Smooth muscle cell (in vitro differentiated cells): ENCODE measurements around the gene BAIAP2. TPM values are rescaled to one million over a fixed set of nuclear protein-coding genes. Genes with fewer than 3 reads are reported as not detected.

Source experiments
- DNase-seq: peaks from one replicate; lab custom pipeline; 2025; ENCODE audit not compliant: unreplicated experiment; lab: John Stamatoyannopoulos, UW
- H2AFZ ChIP-seq: fragments of 200-600 bp; sonication (generic); 2 replicates; pipeline ENCODE4 v1.6.0; 2016; ENCODE audit warnings: antibody characterized with exemption, low read depth, mild to moderate bottlenecking
- H3F3A ChIP-seq: fragments of 200-600 bp; sonication (generic); 2 replicates; pipeline ENCODE4 v1.6.0; 2017; ENCODE audit warnings: antibody characterized with exemption, low read depth
- H3K27ac ChIP-seq: fragments of 200-600 bp; sonication (generic); 2 replicates; pipeline ENCODE4 v1.5.1; 2016; ENCODE audit warnings: low read depth, mild to moderate bottlenecking
- H3K27me3 ChIP-seq: fragments of 200-600 bp; sonication (generic); 2 replicates; pipeline ENCODE4 v1.6.1; 2016; ENCODE audit warnings: low read depth, mild to moderate bottlenecking
- H3K36me3 ChIP-seq: fragments of 200-600 bp; sonication (generic); 2 replicates; pipeline ENCODE4 v1.5.1; 2016; ENCODE audit warnings: low read depth
- H3K4me1 ChIP-seq: fragments of 200-600 bp; sonication (generic); 2 replicates; pipeline ENCODE4 v1.5.1; 2016; ENCODE audit warnings: low read depth
- H3K4me2 ChIP-seq: fragments of 200-600 bp; sonication (generic); 2 replicates; pipeline ENCODE4 v1.6.0; 2016; ENCODE audit warnings: mild to moderate bottlenecking
- H3K4me3 ChIP-seq: fragments of 200-600 bp; sonication (generic); 2 replicates; pipeline ENCODE4 v1.5.1; 2016; ENCODE audit warnings: mild to moderate bottlenecking
- H3K79me2 ChIP-seq: fragments of 200-600 bp; sonication (generic); 2 replicates; pipeline ENCODE4 v1.6.0; 2016; ENCODE audit warnings: low read depth, mild to moderate bottlenecking
- H3K9ac ChIP-seq: fragments of 200-600 bp; sonication (generic); 2 replicates; pipeline ENCODE4 v1.6.0; 2016; ENCODE audit warnings: low read depth
- H3K9me3 ChIP-seq: fragments of 200-600 bp; sonication (generic); replicated peaks from 2 replicates; pipeline ENCODE4 v1.5.1; 2016; ENCODE audit warnings: low read depth
- H4K20me1 ChIP-seq: fragments of 200-600 bp; sonication (generic); 2 replicates; pipeline ENCODE4 v1.6.0; 2016; ENCODE audit warnings: low read depth
- CTCF ChIP-seq: fragments of 200-600 bp; sonication (generic); IDR thresholded peaks from 2 replicates; pipeline ENCODE4 v1.5.1; 2017; ENCODE audit warnings: borderline replicate concordance, mild to moderate bottlenecking, antibody characterized with exemption; ENCODE audit not compliant: insufficient read depth, poor library complexity, severe bottlenecking
- WGBS: methylation state at CpG from one replicate; pipeline ENCODE4 v1.1.7; 2016; ENCODE audit warnings: low lambda C conversion rate; 5-methylcytosine and 5-hydroxymethylcytosine counted together
- polyA plus RNA-seq: library from polyadenylated mRNA; unstranded; fragments of >200 nt; fragmentation: Nextera tagmentation; extraction: Ambion mirVana; gene quantifications from 2 replicates; pipeline ENCODE4 v1.2.1, GENCODE V29; 2016
- total RNA-seq: library from RNA; depleted of rRNA; stranded (reverse); fragments of >200 nt; gene quantifications from 2 replicates; pipeline ENCODE4 v1.2.3, GENCODE V29; 2014

BAIAP2 gene
- total and polyA plus RNA-seq, 2 experiments from 2014 or later = 26.6 to 41.9 TPM

GRCh38 chr17:81132770-81133723 lies 98.1 kb downstream of the BAIAP2 start:
- no peak overlapping the region for H3K27ac ChIP-seq
- no peaks in the 10 kb centered on the region for H4K20me1 ChIP-seq
- H3K4me1 ChIP-seq = no peaks in the 10 kb centered on the region
- no peak overlapping the region for H3K9ac ChIP-seq
- TF ChIP-seq CTCF = no peak
- no peaks in the 10 kb centered on the region for H3F3A ChIP-seq
- WGBS = 92% methylated on average over 22 of the region's 22 CpGs
- no peaks in the 10 kb centered on the region for H3K79me2 ChIP-seq
- H3K4me3 ChIP-seq = no peak overlapping the region
- DNase-seq = no peak
- H2AFZ ChIP-seq = no peak overlapping the region
- no peaks in the 10 kb centered on the region for H3K27me3 ChIP-seq
- no peak overlapping the region for H3K4me2 ChIP-seq
- no peaks in the 10 kb centered on the region for H3K9me3 ChIP-seq
- H3K36me3 ChIP-seq = no peaks in the 10 kb centered on the region

- Histone ChIP-seq H3K4me2 (no peak overlapping the region), H3K9me3 (no peaks in the 10 kb centered on the region), H3F3A (no peaks in the 10 kb centered on the region), H2AFZ (no peak overlapping the region), H3K27ac (no peak overlapping the region), H4K20me1 (no peaks in the 10 kb centered on the region), H3K79me2 (no peaks in the 10 kb centered on the region), H3K27me3 (no peaks in the 10 kb centered on the region), H3K36me3 (no peaks in the 10 kb centered on the region), H3K4me3 (no peak overlapping the region), H3K4me1 (no peaks in the 10 kb centered on the region), H3K9ac (no peak overlapping the region)
- TF ChIP-seq CTCF = no peak
- no peak for DNase-seq
- WGBS = 86% methylated on average over 27 of the region's 28 CpGs
Observed at GRCh38 chr17:81134064-81134781, 99.3 kb downstream of the BAIAP2 start.

- WGBS = 87% methylated on average over 23 of the region's 28 CpGs
- no peaks in the 10 kb centered on the region for H4K20me1 ChIP-seq
Observed at GRCh38 chr17:81135505-81136278, 100.7 kb downstream of the BAIAP2 start.

More at GRCh38 chr17:81135505-81136278, 100.7 kb downstream of the BAIAP2 start:
- no peaks in the 10 kb centered on the region for H3K9me3 ChIP-seq
- no peaks in the 10 kb centered on the region for H3K79me2 ChIP-seq
- no peak overlapping the region for H3K9ac ChIP-seq
- TF ChIP-seq CTCF = no peak
- no peak overlapping the region for H3K4me2 ChIP-seq
- H3K27me3 ChIP-seq = no peaks in the 10 kb centered on the region
- H3K4me1 ChIP-seq = no peaks in the 10 kb centered on the region
- no peak overlapping the region for H3K4me3 ChIP-seq
- DNase-seq = no peak
- H3F3A ChIP-seq = no peaks in the 10 kb centered on the region
- H3K36me3 ChIP-seq = no peaks in the 10 kb centered on the region
- no peak overlapping the region for H3K27ac ChIP-seq
- H2AFZ ChIP-seq = no peak overlapping the region
